ENCODE measurements around the gene MTMR11.
"Not testable (repeated sequence)": the region's sequence is repeated elsewhere in the genome, so short reads cannot be mapped to it uniquely, and the experiment has no call there.

Gene MTMR11

DNA sequence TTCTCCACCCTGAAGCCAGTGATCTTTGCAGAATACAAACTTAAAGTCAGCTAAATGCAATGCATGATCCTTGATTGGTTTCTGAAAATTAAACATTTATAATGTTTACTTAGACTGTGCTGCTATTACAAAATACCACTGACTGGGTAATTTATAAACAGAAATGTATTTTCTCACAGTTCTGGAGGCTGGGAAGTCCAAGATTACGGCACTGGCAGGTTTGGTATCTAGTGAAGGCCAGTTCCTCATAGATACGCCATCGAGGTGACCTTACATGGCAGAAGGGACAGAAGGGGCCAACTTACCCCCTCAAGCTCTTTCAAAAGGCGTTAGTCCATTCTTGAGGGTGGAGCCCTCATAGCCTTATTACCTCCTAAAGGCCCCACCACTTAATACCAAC is 40.1 kb downstream of the MTMR11 start:
- DNase-seq (ENCODE audit: low spot score) = no peak

DNA sequence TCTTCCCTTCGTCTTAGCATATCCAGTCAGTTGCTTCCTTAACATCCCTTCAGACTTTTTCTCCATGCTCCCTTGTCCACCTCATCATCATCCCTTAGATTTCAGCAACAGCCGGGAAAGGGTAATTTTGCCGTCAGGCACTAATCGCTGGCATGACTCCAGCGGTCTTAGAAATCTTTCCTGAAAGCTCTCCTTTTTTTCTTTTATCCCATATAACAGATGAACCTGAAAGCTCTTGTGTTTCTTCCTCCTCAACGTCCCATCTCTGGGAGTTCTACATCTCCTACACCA is 47.7 kb downstream of the MTMR11 start:
- DNase-seq (ENCODE audit: low spot score) = peak; percentile 36

DNA sequence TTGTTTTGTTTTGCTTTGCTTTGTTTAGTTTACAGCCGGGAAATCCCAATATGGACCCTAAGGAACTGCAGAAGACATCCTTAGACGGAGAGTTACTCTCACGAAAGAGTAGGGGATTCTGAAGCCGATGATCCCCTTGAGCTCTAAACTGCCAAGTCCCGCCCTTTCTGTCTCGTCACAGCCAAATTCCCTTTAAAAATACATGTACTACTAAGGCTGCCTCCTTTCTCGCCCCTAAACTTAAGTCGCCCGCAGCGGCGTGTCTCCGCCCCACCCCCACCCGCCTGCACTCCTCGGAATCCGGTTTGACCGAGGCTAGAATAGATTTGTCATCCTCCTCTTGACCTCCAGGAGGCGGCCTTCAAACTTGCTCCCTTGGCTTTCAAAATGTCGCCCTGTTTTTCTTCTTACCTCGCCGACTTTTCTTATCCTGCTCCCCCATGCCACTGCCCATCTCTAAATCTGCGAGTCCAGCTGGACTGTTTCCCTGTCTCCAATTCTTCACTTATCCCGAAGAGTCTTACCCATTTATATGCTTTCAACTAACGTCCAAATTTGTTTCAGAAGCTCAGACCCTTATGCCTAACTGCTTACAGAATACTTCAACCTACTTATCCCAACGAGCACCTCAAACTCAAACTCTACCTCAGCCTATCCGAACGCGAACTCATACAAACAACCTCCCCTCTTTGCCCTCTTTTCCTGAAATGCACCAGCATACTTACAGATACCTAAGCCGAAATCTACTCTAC is 48.3 kb downstream of the MTMR11 start:
- peak; percentile 82 for DNase-seq (ENCODE audit: low spot score)

DNA sequence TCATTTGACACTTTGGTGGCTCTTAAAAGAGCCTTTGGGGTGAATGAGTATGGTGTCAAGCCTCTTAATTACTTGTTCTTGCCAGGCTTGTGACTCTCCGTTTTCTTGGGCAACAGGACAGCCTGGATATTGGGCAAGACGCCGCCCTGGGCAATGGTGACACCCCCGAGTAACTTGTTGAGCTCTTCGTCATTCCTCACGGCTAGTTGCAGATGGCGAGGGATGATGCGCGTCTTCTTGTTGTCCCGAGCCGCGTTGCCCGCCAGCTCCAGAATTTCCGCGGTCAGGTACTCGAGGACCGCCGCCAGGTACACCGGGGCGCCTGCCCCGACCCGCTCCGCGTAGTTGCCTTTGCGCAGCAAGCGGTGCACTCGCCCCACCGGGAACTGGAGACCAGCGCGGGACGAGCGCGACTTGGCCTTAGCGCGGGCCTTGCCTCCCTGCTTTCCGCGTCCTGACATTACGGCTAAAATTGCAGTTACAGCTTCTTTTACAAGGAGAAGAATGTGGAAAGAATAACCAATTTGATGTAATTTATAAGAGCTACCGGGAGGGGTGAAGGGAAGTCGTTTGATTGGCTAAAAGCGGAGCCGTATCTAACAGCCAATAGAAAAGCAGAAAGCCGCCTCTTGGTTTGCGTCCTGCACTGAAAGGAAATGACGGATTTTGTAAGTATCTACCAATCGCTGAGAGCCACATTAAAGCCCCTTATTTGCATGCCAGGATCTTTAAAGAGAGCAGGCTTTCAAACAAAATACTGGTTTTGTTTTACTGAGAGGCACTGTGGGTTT is 49.0 kb downstream of the MTMR11 start:
- DNase-seq (ENCODE audit: low spot score) = peak; percentile 81

DNA sequence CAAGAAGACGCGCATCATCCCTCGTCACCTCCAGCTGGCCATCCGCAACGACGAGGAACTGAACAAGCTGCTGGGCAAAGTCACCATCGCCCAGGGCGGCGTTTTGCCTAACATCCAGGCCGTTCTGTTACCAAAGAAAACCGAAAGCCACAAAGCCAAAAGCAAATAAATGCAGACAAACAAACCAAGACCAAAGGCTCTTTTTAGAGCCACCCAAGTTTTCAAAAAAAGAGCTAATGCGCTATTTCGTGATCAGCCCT is 49.6 kb downstream of the MTMR11 start:
- not testable (repeated sequence) for DNase-seq (ENCODE audit: low spot score)

DNA sequence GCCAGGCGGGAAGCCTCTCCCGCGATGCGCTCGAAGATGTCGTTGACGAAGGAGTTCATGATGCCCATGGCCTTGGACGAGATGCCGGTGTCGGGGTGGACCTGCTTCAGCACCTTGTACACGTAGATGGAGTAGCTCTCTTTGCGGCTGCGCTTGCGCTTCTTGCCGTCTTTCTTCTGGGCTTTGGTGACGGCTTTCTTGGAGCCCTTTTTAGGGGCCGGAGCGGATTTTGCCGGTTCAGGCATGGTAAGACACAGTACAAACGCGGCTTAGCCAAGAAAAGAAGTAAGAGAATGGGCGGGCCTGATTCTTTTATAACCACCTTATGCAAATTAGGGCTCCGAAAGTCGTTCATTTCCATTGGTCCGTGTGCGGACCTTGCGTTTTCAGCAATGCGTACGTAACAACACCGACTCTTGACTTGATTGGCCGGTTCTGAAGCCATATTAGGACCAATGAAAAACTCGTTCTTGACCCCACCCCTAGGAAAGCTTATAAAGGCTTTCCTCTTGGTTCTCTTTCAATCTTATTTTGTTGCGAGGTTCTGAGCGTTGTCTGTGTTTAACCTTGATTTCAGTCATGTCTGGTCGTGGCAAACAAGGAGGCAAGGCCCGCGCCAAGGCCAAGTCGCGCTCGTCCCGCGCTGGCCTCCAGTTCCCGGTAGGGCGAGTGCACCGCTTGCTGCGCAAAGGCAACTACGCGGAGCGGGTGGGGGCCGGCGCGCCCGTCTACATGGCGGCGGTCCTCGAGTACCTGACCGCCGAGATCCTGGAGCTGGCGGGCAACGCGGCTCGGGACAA is 50.1 kb downstream of the MTMR11 start:
- DNase-seq (ENCODE audit: low spot score) = peak; percentile 89

DNA sequence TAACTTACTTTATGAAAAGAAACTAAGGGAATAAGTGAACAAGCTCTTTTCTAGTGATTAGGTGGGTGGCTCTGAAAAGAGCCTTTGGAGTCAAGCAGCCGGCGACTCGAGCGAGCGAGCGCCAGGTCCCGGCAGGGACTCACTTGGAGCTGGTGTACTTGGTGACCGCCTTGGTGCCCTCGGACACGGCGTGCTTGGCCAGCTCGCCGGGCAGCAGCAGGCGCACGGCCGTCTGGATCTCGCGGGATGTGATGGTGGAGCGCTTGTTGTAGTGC is 50.6 kb downstream of the MTMR11 start:
- DNase-seq (ENCODE audit: low spot score) = not testable (repeated sequence)

DNA sequence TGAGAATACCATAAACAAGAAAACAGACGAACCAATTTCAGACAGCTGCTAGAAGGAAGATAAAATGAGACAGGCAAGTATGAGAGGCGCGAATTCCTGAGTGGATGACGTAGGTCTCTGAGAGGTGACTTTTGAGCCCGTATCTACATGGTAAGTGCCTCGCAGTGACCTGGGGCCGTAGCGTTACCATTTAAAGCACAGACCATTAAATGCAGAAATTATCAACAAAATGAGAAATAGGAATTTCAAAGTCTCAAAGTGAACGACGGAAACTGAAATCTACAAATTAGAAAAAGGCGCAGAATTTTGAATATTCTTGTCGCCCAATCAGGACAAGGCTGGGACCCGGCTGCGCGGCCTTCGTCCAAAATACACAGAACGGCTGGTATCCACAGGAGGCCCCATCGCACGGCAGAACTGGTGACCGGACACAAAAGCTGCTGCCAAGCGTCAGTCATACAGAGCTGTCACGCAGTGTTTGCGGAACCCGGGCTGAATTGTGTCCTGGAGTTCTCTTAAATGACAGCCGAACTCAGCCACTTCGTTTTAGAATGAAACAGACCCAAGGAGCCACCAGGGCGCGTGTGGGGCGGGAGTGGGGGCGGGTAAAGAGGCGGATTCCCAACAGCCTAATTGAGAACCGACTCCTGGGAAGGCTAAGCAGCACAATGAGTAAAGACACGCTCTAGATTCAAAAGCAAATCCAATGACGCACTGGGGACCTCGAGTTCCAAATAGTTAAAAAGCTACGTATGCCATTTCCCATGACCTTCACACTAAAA is 51.1 kb downstream of the MTMR11 start:
- DNase-seq (ENCODE audit: low spot score) = peak; percentile 80

DNA sequence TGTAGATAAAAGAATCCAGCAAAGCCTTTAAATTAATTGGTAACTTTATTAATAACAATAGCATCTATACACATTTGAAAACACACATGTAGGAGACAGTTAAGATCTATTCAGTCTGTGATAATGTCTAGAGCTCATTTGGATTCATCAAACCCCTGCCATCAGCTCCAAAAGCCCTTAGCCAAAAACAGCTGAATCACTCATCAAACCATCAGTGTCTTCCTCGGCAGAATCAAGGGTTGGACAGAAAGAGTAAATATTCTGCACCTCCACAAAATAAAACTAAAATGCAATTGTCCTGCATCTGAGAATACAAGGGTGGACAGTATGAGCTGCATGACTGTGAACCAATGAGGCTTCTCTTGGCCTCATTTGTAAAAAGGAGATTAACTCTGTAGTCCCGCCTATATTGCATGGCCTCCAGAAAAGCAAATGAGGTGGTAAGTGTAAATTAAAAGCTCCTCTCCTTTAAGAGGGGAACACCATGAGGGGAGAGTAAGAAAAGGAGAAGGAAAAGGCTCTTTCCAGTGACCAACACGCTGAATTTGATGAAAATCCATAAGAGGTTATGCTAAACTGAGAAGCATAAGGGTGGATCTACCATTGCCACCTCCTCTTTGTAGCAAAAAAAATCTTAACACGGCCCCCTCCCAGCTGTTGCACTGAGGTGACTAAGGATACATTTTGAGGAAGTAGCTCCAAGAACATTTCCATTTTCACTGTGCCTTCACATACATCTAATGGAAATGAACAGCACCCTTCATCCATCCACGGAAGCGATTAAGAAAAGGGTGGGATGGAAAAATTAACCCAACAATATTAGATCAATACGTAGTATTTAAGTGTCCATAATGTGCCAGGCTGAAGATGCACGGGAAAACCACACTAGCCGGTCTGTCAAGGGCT is 52.0 kb downstream of the MTMR11 start:
- peak; percentile 58 for DNase-seq (ENCODE audit: low spot score)

DNA sequence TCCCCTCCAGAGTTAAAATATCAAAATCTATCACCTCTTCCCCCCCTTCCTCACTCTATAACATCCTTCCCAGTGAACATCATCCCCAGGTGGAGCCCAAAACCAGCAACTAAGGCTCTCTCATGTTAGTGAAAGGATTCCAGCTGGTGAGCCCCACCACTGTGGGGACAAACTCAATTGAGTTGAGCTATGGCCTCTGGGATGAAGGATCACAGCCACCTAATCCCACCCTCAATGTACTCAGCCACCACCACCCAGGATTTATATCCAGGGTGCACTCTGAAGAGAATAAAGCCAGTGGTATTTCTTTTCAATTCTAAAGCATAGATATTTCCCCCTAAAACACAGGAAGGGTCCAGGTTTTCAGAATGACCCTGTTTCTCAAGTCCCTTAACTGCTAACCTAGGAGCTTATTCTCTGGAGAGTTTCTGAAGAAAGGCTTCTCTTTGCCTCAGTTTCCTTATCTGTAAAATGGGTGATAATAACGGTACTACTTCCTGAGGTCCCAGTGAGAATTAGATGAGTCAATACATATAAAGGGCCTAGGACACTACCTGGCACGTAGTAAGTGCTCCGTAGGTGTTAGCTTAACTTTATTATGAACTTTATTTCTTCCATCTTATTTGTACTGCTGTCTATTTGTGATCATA is 53.0 kb downstream of the MTMR11 start:
- DNase-seq (ENCODE audit: low spot score) = no peak

DNA sequence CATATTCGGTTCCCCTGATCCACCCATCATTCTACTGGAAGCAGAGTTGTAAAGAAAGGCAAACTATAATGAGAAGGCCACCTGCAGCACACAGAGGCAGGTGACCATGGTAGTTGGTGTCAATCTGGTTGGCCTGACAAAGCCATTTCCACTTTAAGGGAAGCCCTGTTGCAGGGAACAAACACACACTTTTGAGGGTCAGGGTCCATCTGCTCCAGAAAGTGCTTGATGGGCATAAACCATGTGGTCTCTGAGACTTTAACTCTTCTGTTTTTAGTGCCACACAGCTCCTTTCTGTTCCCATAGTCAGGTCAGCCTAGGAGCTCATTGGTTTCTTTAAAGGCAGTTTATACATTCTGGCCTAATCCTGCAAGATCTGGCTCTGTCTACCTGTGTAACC is 54.8 kb downstream of the MTMR11 start:
- DNase-seq (ENCODE audit: low spot score) = no peak

DNA sequence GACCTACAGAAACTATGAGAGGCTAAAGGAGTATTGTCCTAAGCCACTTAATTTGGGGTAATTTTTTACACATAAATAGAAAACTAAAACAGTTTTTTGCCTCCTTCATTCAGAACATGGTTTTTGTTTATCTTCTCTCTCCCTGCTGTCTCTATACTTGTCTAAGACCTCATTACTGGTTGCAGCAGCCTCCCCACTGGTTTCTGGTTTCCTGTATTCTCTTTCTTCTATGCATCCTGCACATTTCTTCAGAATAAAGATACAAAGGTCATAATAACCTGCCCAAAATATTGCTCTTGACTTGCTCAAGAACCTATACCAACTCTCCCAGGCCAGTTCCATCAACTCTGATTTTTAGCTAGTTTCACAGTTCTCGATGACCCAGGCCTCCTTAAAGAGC is 57.1 kb downstream of the MTMR11 start:
- DNase-seq (ENCODE audit: low spot score) = no peak
